ENCODE measurements around the gene PCDHGA5. TPM values are rescaled to one million over a fixed set of nuclear protein-coding genes. Genes with fewer than 3 reads are reported as not detected.
"Not testable (repeated sequence)": the region's sequence is repeated elsewhere in the genome, so short reads cannot be mapped to it uniquely, and the experiment has no call there.

Gene PCDHGA5
- total and polyA plus RNA-seq, 11 donors = 1.5 to 9.6 (median 6.4) TPM

GRCh38 chr5:141387557-141388311 lies 23.8 kb downstream of the PCDHGA5 start, which contains the start of gene PCDHGB4:
PCDHGB4 (plus strand) TSS chr5:141387698; CDS start chr5:141387885, 187 bp downstream.
- peak within 1 kb of the TSS in 9 of 12 donors; percentile 30 to 48 (median 40) for H3K4me3 ChIP-seq
- ATAC-seq (peak; percentile 83 to 94 (median 88)), DNase-seq (peak in 1 of 5 donors; percentile 54)
- H3K36me3 ChIP-seq = peaks cover 0 to 22% (median 0%) of the 10 kb centered on the region in 9 donors
- H3K4me1 ChIP-seq; intact Hi-C loops (cut with DNase I); H3K27ac ChIP-seq: not testable (repeated sequence)
- TF ChIP-seq CTCF (IDR thresholded peaks at IDR 0.05) = peak; percentile 21 to 64 (median 54)
- peaks cover 0 to 96% (median 63%) of the 10 kb centered on the region in 12 donors for H3K9me3 ChIP-seq
- WGBS, 4 donors = 13 to 20% (median 18%) methylated on average over 19 to 23 of the region's 40 CpGs
- peaks cover 0 to 42% (median 0%) of the 10 kb centered on the region in 9 donors for H3K27me3 ChIP-seq

- Histone ChIP-seq H3K9me3 (peaks cover 0 to 96% (median 65%) of the 10 kb centered on the region in 12 donors), H3K36me3 (peaks cover 0 to 23% (median 0%) of the 10 kb centered on the region in 9 donors), H3K27ac (no peak overlapping the region), H3K4me1 (peaks cover 0 to 8% (median 0%) of the 10 kb centered on the region in 12 donors), H3K4me3 (no peak overlapping the region), H3K27me3 (peaks cover 0 to 35% (median 0%) of the 10 kb centered on the region in 9 donors)
- ATAC-seq (no peak), DNase-seq (no peak)
- WGBS, 4 donors = 54 to 64% (median 61%) methylated on average over 10 of the region's 10 CpGs
- TF ChIP-seq POLR2A (IDR thresholded peaks at IDR 0.05) = no peak
- no peak for TF ChIP-seq CTCF (IDR thresholded peaks at IDR 0.05)
- intact Hi-C loops (cut with DNase I) = no loop called here
These were observed 24.7 kb downstream of the PCDHGA5 start for GRCh38 chr5:141388661-141389060.

GRCh38 chr5:141389153-141390042 lies 25.4 kb downstream of the PCDHGA5 start:
- Histone ChIP-seq H3K27ac (no peak overlapping the region), H3K9me3 (peaks cover 0 to 96% (median 65%) of the 10 kb centered on the region in 12 donors), H3K4me3 (no peak overlapping the region), H3K27me3 (peaks cover 0 to 33% (median 0%) of the 10 kb centered on the region in 9 donors), H3K36me3 (peaks cover 0 to 23% (median 0%) of the 10 kb centered on the region in 9 donors), H3K4me1 (peaks cover 0 to 8% (median 0%) of the 10 kb centered on the region in 12 donors)
- intact Hi-C loops (cut with DNase I) = no loop called here
- no peak for TF ChIP-seq POLR2A (IDR thresholded peaks at IDR 0.05)
- no peak for TF ChIP-seq CTCF (IDR thresholded peaks at IDR 0.05)
- DNase-seq (no peak), ATAC-seq (no peak)
- WGBS, 4 donors = 40 to 52% (median 46%) methylated on average over 62 to 77 of the region's 77 CpGs
